HG03575 (cell line): ENCODE results near the gene CLIC5.

Experiments
- ATAC-seq: cut with Tn5 transposase; IDR thresholded peaks from one replicate; pipeline ENCODE4 v1.9.1; 2021; ENCODE audit not compliant: unreplicated experiment, insufficient number of reproducible peaks, low FRiP score; ENCODE audit errors: extremely low read depth

The CLIC5 gene

GRCh38 chr6:45880676-45881075 is 135.0 kb downstream of the CLIC5 start:
- ATAC-seq = no peak

GRCh38 chr6:45880159-45880558 is 135.5 kb downstream of the CLIC5 start:
- ATAC-seq = no peak

- ATAC-seq = no peak
Observed at GRCh38 chr6:45877970-45878590, 137.6 kb downstream of the CLIC5 start.

- no peak for ATAC-seq
Observed at GRCh38 chr6:45872827-45873365, 142.8 kb downstream of the CLIC5 start.

- ATAC-seq = no peak
Observed at GRCh38 chr6:45870531-45870930, 145.1 kb downstream of the CLIC5 start.

GRCh38 chr6:45864651-45865050 is 151.0 kb downstream of the CLIC5 start:
- ATAC-seq = no peak

- no peak for ATAC-seq
Observed at GRCh38 chr6:45858691-45859090, 157.0 kb downstream of the CLIC5 start.

- no peak for ATAC-seq
Observed at GRCh38 chr6:45857827-45858226, 157.8 kb downstream of the CLIC5 start.

- ATAC-seq = no peak
Observed at GRCh38 chr6:45855642-45856394, 159.8 kb downstream of the CLIC5 start.

- ATAC-seq = no peak
Observed at GRCh38 chr6:45854149-45854742, 161.4 kb downstream of the CLIC5 start.

- ATAC-seq = no peak
Observed at GRCh38 chr6:45851034-45851400, 164.6 kb downstream of the CLIC5 start.

GRCh38 chr6:45850378-45851033 is 165.2 kb downstream of the CLIC5 start:
- ATAC-seq = no peak

- no peak for ATAC-seq
Observed at GRCh38 chr6:45845567-45845966, 170.1 kb downstream of the CLIC5 start.

GRCh38 chr6:45844986-45845385 is 170.7 kb downstream of the CLIC5 start:
- ATAC-seq = no peak

GRCh38 chr6:45843848-45844521 is 171.7 kb downstream of the CLIC5 start:
- ATAC-seq = no peak

GRCh38 chr6:45841062-45841461 is 174.6 kb downstream of the CLIC5 start:
- no peak for ATAC-seq

- ATAC-seq = no peak
Observed at GRCh38 chr6:45838996-45839395, 176.7 kb downstream of the CLIC5 start.

GRCh38 chr6:45838451-45838850 is 177.2 kb downstream of the CLIC5 start:
- ATAC-seq = no peak

GRCh38 chr6:45837541-45838200 is 178.0 kb downstream of the CLIC5 start:
- ATAC-seq = no peak
